ENCODE results near the gene CCM2.

Gene CCM2

DNA sequence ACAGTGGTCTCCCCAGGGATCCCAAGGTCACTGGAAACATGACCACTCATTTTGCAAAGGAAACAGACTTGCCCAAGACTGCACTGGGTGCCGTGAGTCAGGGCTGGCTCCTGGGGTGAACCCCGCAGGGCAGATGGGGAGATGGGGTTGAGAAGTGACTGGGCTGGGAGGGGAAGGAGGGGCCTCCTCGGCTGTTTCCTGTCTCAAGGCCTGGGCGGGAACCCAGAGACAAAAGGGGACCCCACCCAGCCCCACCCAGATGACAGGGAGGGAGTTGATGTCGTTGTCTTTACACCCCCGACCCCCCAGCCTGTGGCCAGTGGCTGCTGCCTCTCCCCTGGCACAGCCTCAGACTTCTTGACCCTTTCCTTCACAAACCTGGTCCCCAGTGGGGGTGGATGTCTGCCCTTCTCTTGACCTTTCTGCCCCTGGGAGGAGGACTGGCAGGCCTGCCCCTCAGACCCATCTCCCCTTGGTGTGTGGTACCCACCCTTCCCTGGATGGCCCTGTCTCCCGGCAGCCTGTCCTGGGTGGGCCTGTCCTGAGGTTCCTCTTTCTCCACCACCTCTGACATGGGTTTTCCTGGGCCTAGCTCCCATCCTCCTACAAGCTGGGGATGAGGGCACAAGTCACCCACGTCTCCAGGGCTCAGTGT lies 22.6 kb upstream of the CCM2 start:
- Histone ChIP-seq H3K27ac (peak overlapping the region; percentile 77 to 93 (median 88)), H3K27me3 (no peaks in the 10 kb centered on the region), H3K36me3 (peaks cover 22 to 60% (median 52%) of the 10 kb centered on the region in 11 experiments), H3K9ac (peak overlapping the region; percentile 69 to 90 (median 79)), H3K9me3 (replicated peaks in 1 of 11) (no peaks in the 10 kb centered on the region), H4K20me1 (peaks cover 0 to 38% (median 15%) of the 10 kb centered on the region in 11 experiments; a peak in 17 of 22 replicates), H3K4me2 (peak overlapping the region; percentile 85 to 100 (median 94)), H3K4me3 (peak overlapping the region; percentile 50 to 82 (median 60)), H3K4me1 (peaks cover 84 to 94% (median 89%) of the 10 kb centered on the region in 10 experiments)
- TF ChIP-seq Cebpa-rat (IDR thresholded peaks at IDR 0.05) = no peak

DNA sequence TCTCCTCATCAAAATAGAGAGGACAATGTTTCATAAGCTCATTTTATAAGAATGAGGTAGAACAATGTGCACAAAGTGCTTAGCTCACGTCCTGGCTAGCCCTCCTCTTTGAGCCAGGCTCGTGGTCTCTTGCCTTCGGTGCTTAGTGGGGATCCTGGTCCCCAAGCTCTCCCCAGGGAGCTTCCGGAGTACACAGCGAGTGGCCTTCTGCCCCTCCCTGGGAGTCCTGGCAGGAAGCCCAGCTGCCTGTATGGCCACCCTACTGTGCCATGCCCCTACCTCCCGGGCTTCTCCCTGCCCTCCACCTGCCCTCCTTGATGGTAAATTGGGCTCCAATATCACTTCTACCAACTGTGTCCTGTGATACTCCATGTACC lies 22.1 kb upstream of the CCM2 start:
- Histone ChIP-seq H3K4me2 (peak overlapping the region; percentile 85 to 100 (median 94)), H3K36me3 (peaks cover 27 to 60% (median 52%) of the 10 kb centered on the region in 11 experiments), H3K9me3 (replicated peaks in 1 of 11) (no peaks in the 10 kb centered on the region), H3K27me3 (no peaks in the 10 kb centered on the region), H4K20me1 (peaks cover 0 to 38% (median 20%) of the 10 kb centered on the region in 11 experiments; a peak in 17 of 22 replicates), H3K9ac (peak overlapping the region; percentile 69 to 90 (median 79)), H3K4me1 (peaks cover 89 to 94% (median 92%) of the 10 kb centered on the region in 10 experiments), H3K4me3 (peak overlapping the region; percentile 50 to 82 (median 60)), H3K27ac (peak overlapping the region; percentile 77 to 93 (median 88))
- TF ChIP-seq Cebpa-rat (IDR thresholded peaks at IDR 0.05) = no peak

DNA sequence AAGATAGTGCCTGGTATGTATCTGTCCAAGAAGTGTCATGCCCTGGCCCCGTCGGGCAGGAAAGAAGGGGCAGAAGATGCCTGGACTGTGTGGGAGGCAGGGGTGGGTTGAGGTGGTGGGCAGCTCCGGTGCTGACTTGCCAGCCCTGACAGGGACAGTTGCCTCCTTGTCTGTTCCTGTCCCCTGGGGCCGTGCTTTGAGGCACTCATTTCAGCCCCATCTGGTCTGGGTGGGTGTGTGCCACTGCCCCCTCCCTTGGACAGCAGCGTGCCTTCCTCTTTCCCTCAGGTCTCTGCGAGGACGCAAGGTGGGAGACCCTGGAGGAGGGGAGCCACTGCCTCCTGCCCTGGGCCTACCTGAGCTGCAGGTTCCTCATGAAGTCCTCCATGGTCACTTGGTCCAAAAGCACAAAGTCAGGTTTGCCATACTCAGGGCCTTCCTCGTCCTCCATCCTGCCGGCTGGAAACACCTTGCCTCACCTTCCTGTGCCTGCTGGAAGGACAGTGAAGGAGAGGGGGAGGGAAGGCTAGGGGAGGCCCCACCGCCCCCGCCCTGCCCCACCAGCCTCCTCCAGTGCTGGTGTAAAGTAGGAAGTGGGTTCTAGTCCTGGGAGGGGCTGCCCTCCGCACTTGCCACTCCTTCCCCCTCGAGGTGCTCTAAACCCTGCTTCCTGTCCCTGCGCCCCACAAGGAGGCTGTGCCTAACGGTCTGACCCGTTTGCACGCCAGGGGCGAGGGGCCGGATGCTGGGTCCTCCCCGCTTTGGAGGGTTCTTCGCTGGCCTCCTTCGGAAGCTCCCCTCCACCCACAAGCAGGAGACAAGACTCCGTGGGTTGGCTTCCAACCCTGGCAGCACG lies 21.3 kb upstream of the CCM2 start, which contains the start of gene MYO1G:
Gene MYO1G (minus strand): TSS at position 505 of the 856 bp plus-strand sequence. CDS start 54 bp downstream, at position 451.
- H3K9ac ChIP-seq = peak within 1 kb of the TSS; percentile 69 to 90 (median 79)

DNA sequence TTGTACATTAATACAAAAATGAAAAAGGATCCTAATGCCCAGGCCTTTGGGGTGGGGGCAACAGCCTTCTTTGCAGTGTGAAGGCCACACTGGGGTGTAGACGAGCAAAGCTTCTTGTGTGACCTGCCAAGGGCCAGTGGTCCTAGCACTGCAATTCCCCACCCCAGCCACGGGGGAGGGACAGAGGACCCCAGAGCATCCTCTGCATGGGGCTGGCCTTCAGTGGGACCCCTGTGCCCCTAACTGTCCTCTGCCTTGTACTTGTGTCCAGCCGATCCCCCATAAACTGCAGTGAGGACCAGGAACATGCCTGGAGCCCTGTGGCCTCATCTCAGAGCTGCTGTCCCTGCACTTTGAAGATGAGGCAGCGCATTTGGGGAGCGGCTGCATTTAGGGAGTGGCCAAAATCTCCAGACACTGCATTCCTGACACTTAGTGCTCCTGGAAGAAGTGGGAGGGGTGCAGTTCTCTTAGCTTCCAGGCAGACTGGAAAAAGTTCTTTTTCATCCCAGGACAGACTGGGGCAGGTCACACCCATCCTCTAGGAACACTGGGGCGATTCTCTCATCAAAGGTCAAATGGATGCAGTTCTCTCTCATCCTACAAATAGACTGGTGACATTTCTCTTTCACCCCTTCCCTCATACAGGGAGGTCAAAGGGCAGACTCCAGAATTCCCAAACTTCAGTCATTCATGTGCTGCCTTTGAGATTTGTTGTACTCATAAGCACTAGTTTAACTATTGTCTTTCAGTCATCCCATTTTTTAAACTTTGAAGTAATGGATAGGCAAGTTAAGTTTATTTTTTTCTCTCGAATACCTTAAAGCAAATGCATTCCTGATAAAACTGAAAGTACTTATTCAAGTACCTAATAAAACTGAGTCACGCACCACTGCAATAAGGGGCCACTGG lies 20.3 kb upstream of the CCM2 start:
- H3K4me1 ChIP-seq = peaks cover 92 to 100% (median 98%) of the 10 kb centered on the region in 10 experiments

More for the DNA sequence above, 21.3 kb upstream of the CCM2 start, which contains the start of gene MYO1G:
- no peak for TF ChIP-seq Cebpa-rat (IDR thresholded peaks at IDR 0.05)
- H3K27me3 ChIP-seq = no peaks in the 10 kb centered on the region
- H3K4me3 ChIP-seq = peak within 1 kb of the TSS; percentile 50 to 82 (median 60)
- peaks cover 0 to 46% (median 26%) of the 10 kb centered on the region in 11 experiments; a peak in 19 of 22 replicates for H4K20me1 ChIP-seq
- no peaks in the 10 kb centered on the region for H3K9me3 ChIP-seq (replicated peaks in 1 of 11)
- peak within 1 kb of the TSS; percentile 77 to 93 (median 88) for H3K27ac ChIP-seq
- H3K36me3 ChIP-seq = peaks cover 29 to 60% (median 54%) of the 10 kb centered on the region in 11 experiments
- H3K4me1 ChIP-seq = peaks cover 92 to 100% (median 97%) of the 10 kb centered on the region in 10 experiments
- H3K4me2 ChIP-seq = peak within 1 kb of the TSS; percentile 85 to 100 (median 94)

DNA sequence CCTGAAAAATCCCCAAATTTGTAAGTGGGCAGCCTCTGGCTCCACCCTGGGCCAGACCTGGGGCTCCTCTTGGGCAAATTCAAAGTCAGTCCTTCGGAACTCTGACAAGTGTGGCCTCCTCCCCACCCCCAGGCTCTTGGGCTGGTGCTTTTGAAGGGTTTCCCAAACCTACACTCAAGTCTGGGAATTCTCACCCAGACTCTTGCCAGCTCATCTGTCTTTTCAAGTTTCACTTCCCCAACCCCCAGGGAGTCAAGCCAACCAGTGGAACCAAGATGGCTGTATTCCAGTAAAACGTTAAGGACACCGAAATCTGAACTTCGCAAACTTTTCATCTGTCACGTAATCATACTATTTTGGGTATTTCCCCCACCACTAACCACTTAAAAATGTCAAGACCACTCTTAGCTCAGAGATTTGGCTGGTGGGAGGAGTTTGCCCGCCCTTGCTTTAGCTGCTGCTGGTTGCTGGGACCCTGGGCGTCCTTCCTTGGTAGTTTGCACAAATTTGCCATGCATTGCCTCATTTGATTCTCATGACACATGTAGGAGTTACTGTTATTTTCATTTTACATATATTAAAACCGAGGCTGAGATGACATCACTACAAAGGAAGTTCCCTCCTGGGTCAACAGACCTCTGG lies 19.5 kb upstream of the CCM2 start:
- Histone ChIP-seq H3K4me2 (peak overlapping the region; percentile 85 to 100 (median 94)), H3K9me3 (replicated peaks in 1 of 11) (no peaks in the 10 kb centered on the region), H3K27me3 (no peaks in the 10 kb centered on the region), H3K4me1 (peaks cover 89 to 100% (median 99%) of the 10 kb centered on the region in 10 experiments), H3K4me3 (peak overlapping the region; percentile 42 to 82 (median 60); a peak in 19 of 20 replicates), H4K20me1 (peaks cover 0 to 64% (median 39%) of the 10 kb centered on the region in 11 experiments; a peak in 20 of 22 replicates), H3K9ac (peak overlapping the region; percentile 69 to 90 (median 79)), H3K36me3 (peaks cover 44 to 61% (median 56%) of the 10 kb centered on the region in 11 experiments), H3K27ac (peak overlapping the region; percentile 77 to 93 (median 88))
- peak; percentile 55 to 98 (median 83); a peak in 21 of 22 replicates for TF ChIP-seq Cebpa-rat (IDR thresholded peaks at IDR 0.05)

More for the DNA sequence above, 20.3 kb upstream of the CCM2 start:
- Histone ChIP-seq H3K4me2 (peak overlapping the region; percentile 85 to 100 (median 94)), H3K27me3 (no peaks in the 10 kb centered on the region), H3K4me3 (peak overlapping the region; percentile 50 to 82 (median 60); a peak in 19 of 20 replicates), H4K20me1 (peaks cover 0 to 56% (median 36%) of the 10 kb centered on the region in 11 experiments; a peak in 20 of 22 replicates), H3K36me3 (peaks cover 39 to 61% (median 56%) of the 10 kb centered on the region in 11 experiments), H3K27ac (peak overlapping the region; percentile 77 to 93 (median 88)), H3K9me3 (replicated peaks in 1 of 11) (no peaks in the 10 kb centered on the region), H3K9ac (peak overlapping the region; percentile 69 to 90 (median 79))
- TF ChIP-seq Cebpa-rat (IDR thresholded peaks at IDR 0.05) = no peak

DNA sequence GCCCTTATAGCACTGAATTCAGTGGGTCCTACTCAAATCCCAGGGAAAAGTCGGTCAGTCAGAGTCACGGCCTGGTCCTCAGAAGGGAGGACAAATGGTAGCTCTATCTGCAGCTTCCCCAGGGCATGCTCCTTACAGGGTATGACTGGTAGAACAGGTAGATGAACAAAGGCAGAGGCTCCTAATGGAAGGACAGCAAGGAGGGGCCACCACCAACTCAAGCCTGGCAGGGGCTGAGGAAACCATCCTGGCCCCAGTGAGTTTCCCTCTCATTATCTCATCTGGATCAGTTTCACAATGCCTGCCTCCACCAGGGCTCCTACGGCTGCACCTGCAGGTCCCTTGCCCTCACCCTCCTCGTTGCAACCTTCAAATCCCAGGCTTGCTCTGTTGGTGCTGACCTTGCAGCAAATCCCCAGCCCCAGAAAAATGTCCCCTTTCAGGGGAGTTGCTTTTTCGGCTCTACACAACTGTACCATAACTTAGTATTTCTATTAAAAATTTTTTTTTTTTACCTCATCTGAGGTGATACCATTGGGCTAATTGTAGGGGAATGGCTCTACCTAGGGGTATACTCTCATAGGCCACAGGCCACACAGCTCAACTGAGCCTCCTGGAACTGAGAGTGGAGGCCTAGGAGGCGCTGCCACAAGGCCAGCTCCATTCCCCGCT lies 18.8 kb upstream of the CCM2 start:
- Histone ChIP-seq H3K36me3 (peaks cover 43 to 60% (median 54%) of the 10 kb centered on the region in 11 experiments), H4K20me1 (peaks cover 0 to 70% (median 40%) of the 10 kb centered on the region in 11 experiments; a peak in 20 of 22 replicates), H3K9ac (peak overlapping the region; percentile 63 to 90 (median 79)), H3K4me2 (peak overlapping the region; percentile 85 to 100 (median 94)), H3K27me3 (no peaks in the 10 kb centered on the region), H3K9me3 (replicated peaks in 1 of 11) (no peaks in the 10 kb centered on the region), H3K4me3 (peak overlapping the region; percentile 11 to 82 (median 51)), H3K4me1 (peaks cover 82 to 94% (median 93%) of the 10 kb centered on the region in 10 experiments), H3K27ac (peak overlapping the region; percentile 77 to 93 (median 88))
- TF ChIP-seq Cebpa-rat (IDR thresholded peaks at IDR 0.05) = peak in 1 of 11 experiments; percentile 2; a peak in 1 of 22 replicates

DNA sequence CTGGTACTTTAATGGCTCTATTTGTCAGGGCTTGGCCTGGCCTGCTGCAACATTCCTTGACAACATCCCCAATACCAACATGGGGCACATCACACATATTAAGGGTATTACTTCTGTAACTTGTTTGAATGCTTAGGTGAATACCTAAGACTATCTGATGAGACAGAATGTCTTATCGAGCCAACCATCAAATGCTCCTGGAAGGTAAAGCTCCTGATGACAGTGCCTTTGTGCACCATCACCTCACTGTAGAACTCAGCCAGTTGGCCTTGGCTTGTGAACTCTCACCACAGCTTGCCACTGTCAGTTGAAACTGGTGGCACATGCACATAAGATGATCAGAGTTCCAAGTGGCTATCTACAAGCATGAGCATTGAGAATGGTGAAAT lies 17.5 kb upstream of the CCM2 start:
- no peaks in the 10 kb centered on the region for H3K27me3 ChIP-seq
- TF ChIP-seq Cebpa-rat (IDR thresholded peaks at IDR 0.05) = no peak
- peaks cover 78 to 88% (median 86%) of the 10 kb centered on the region in 10 experiments for H3K4me1 ChIP-seq
- H3K9me3 ChIP-seq (replicated peaks in 1 of 11) = no peaks in the 10 kb centered on the region
- peaks cover 40 to 51% (median 48%) of the 10 kb centered on the region in 11 experiments for H3K36me3 ChIP-seq
- peak overlapping the region; percentile 85 to 100 (median 96) for H3K4me2 ChIP-seq
- H3K4me3 ChIP-seq = peak overlapping the region in 7 of 10 experiments; percentile 75 to 88 (median 87); a peak in 10 of 20 replicates
- H3K27ac ChIP-seq = peak overlapping the region in 7 of 11 experiments; percentile 6 to 95 (median 93); a peak in 10 of 22 replicates
- peak overlapping the region in 4 of 11 experiments; percentile 91 to 96 (median 94); a peak in 5 of 22 replicates for H3K9ac ChIP-seq
- peaks cover 0 to 70% (median 40%) of the 10 kb centered on the region in 11 experiments; a peak in 20 of 22 replicates for H4K20me1 ChIP-seq

Data from BLaER1 treated with 17β-estradiol and CSF1 and Interleukin-3, amounts not matched to agents 10 nM and 100 nM (cell line).